HG02884 (cell line): Measurements from ENCODE around the gene ADCY5.
"Not testable (repeated sequence)": the region's sequence is repeated elsewhere in the genome, so short reads cannot be mapped to it uniquely, and the experiment has no call there.

Experiments used
- ATAC-seq: cut with Tn5 transposase; IDR thresholded peaks from one replicate; pipeline ENCODE4 v1.9.1; 2021; ENCODE audit warnings: mild to moderate bottlenecking, moderate library complexity; ENCODE audit not compliant: unreplicated experiment

ADCY5 gene

GRCh38 chr3:123448536-123449101 lies at the start of gene ADCY5:
ADCY5 (minus strand) TSS chr3:123449090; CDS start chr3:123448545, 545 bp downstream.
- ATAC-seq: no peak

- ATAC-seq: no peak
Observed at GRCh38 chr3:123493912-123494311, 45.0 kb upstream of the ADCY5 start.

GRCh38 chr3:123491966-123492587 lies 43.2 kb upstream of the ADCY5 start:
- ATAC-seq: no peak

- ATAC-seq: no peak
Observed at GRCh38 chr3:123489400-123490004, 40.6 kb upstream of the ADCY5 start.

- ATAC-seq: no peak
Observed at GRCh38 chr3:123488645-123489347, 39.9 kb upstream of the ADCY5 start.

GRCh38 chr3:123487063-123487462 lies 38.2 kb upstream of the ADCY5 start:
- not testable (repeated sequence) for ATAC-seq

- no peak for ATAC-seq
Observed at GRCh38 chr3:123486460-123486859, 37.6 kb upstream of the ADCY5 start.

- no peak for ATAC-seq
Observed at GRCh38 chr3:123485551-123485950, 36.7 kb upstream of the ADCY5 start.

- ATAC-seq: no peak
Observed at GRCh38 chr3:123483146-123483545, 34.3 kb upstream of the ADCY5 start.

- no peak for ATAC-seq
Observed at GRCh38 chr3:123481722-123482457, 33.0 kb upstream of the ADCY5 start.

GRCh38 chr3:123481071-123481470 lies 32.2 kb upstream of the ADCY5 start:
- no peak for ATAC-seq

GRCh38 chr3:123480428-123480827 lies 31.5 kb upstream of the ADCY5 start:
- ATAC-seq: no peak

GRCh38 chr3:123479891-123480290 lies 31.0 kb upstream of the ADCY5 start:
- no peak for ATAC-seq

- no peak for ATAC-seq
Observed at GRCh38 chr3:123478314-123478713, 29.4 kb upstream of the ADCY5 start.

GRCh38 chr3:123476967-123477750 lies 28.3 kb upstream of the ADCY5 start:
- no peak for ATAC-seq

GRCh38 chr3:123475786-123476185 lies 26.9 kb upstream of the ADCY5 start:
- ATAC-seq: no peak

- ATAC-seq: no peak
Observed at GRCh38 chr3:123471106-123471505, 22.2 kb upstream of the ADCY5 start.

GRCh38 chr3:123469323-123469995 lies 20.6 kb upstream of the ADCY5 start:
- ATAC-seq: no peak

- no peak for ATAC-seq
Observed at GRCh38 chr3:123467046-123467445, 18.2 kb upstream of the ADCY5 start.

GRCh38 chr3:123464211-123464610 lies 15.3 kb upstream of the ADCY5 start:
- ATAC-seq: no peak
